GM12864 (cell line): ENCODE data around the gene CALD1.

ENCODE experiments used
- DNase-seq: peaks from one replicate; pipeline ENCODE4 v3.0.0-alpha.2; 2011; ENCODE audit warnings: low read depth
- H3K4me3 ChIP-seq: 2 replicates; pipeline ENCODE4 v1.5.1; 2011; ENCODE audit warnings: mild to moderate bottlenecking, low read depth, low read length, control low read depth
- TF ChIP-seq, protein P1 (sequence below): IDR thresholded peaks from 2 replicates; pipeline ENCODE4 v1.5.1; 2011; ENCODE audit warnings: low read depth, mild to moderate bottlenecking, moderate library complexity, low read length, control low read depth, inconsistent platforms; ENCODE audit errors: missing control alignments

CALD1 gene

DNA sequence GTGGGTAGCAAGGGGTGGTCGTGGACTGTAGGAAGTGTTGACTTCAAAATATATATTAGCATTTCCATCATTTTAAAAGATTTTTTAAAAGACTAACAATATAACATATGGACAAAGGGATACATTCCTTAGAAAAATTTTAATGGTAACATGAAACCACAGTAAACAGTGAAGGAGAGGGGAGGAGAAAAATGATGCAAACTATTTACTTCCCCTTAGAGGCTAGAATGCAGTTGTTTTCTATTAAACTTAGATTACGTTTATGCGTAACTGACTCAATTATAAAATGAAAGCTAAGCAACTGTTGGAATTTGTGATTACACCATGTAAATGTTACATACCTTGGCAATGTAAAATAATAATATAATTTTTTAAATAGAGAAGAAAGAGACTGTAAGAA, 41.3 kb downstream of the CALD1 start:
- DNase-seq: no peak
- TF ChIP-seq, protein P1, sequence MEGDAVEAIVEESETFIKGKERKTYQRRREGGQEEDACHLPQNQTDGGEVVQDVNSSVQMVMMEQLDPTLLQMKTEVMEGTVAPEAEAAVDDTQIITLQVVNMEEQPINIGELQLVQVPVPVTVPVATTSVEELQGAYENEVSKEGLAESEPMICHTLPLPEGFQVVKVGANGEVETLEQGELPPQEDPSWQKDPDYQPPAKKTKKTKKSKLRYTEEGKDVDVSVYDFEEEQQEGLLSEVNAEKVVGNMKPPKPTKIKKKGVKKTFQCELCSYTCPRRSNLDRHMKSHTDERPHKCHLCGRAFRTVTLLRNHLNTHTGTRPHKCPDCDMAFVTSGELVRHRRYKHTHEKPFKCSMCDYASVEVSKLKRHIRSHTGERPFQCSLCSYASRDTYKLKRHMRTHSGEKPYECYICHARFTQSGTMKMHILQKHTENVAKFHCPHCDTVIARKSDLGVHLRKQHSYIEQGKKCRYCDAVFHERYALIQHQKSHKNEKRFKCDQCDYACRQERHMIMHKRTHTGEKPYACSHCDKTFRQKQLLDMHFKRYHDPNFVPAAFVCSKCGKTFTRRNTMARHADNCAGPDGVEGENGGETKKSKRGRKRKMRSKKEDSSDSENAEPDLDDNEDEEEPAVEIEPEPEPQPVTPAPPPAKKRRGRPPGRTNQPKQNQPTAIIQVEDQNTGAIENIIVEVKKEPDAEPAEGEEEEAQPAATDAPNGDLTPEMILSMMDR: no peak
- no peak overlapping the region for H3K4me3 ChIP-seq

DNA sequence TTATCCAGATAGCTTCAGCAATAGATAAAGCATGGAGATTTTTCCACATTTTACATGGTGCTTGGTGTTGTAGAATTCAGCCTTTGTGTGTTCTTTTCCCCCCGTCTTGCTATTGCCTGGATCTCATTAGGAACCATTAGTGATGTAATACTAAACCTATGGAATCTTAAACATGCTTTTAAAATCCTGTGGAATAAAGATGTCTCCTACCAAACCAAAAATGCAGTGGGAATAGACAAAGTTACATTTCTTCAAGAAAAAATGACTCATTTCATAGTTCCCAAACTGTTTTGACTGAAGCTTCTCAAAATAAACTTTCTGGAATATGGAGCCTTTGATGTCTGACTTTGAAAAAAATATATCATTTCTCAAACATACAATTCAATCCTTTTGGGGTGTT, 44.0 kb downstream of the CALD1 start:
- H3K4me3 ChIP-seq: no peak overlapping the region
- no peak for DNase-seq
- TF ChIP-seq, protein P1: no peak

DNA sequence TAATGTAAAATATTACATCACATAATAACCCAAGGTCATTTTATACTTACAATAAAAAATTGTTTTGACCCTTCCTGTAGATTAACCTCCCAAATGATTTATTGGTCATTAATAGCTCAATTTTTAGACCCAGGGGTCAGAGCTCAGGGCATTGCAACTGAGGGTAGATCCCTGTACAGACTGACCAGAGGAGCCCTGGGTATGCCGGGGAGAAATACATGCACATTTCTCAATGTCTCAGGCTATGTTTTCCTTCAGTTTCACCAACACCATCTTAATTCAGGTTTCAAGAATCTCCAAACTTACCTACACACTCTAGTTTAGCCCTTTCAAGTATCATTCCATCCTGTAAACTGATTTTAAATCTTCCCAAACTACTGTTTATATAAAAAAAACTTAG, 46.2 kb downstream of the CALD1 start:
- TF ChIP-seq, protein P1: no peak
- no peak for DNase-seq
- H3K4me3 ChIP-seq: no peak overlapping the region

DNA sequence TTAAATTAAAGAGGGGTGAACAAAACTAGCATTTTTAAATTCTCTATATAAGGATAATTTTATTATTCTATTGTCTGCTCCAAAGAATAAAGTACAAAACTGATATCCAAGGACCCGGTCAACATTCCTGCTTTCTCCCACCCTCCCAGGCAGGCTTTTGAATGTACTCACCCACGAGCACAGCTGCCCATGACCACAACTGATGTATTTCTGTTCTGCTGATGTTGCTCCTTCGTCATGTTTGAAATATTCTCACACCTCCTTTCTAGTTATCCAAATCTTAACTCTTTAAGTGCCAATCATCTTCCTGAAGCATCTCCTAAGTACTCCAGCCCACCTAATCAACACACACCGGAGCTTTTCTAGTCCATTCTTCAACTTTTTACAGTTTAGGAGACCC, 46.7 kb downstream of the CALD1 start:
- DNase-seq: no peak
- TF ChIP-seq, protein P1: no peak
- no peak overlapping the region for H3K4me3 ChIP-seq

DNA sequence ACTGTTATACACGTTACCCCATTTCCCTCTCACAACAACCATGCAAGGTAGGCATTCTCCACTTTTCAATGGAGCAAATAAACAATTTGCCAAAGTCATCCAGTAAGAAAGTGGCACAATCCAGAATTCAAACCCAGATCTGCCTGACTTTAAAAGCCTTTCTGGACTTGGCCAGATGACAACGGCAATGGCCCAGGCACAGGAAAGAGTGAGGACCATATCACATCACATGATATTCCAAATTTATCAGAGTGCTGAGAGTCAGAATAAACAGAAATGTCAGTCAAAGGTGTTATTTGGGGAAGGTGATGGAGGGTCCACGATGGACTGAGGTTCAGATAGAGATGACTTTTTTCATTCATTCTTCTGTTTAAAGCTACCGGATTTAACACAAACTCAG, 48.0 kb downstream of the CALD1 start:
- no peak overlapping the region for H3K4me3 ChIP-seq
- TF ChIP-seq, protein P1: no peak
- DNase-seq: no peak

DNA sequence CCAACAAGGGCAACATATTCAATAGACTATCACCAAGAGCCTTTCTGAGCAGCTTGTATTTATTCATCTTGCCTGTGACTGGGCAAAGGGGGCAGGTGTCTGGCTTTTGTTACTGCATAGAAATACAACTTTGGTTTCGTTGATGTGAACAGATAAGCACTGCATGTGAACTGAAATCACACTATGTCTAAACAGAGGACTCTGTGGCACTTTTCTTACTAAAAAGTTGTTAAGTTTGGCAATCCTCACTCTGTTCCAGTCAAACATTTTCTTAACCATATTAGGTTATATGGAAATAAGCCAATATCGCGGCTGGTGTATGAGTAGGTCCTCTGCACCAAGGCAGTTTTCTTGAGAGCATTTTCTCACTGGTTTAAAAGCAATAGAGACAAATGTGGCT, 48.5 kb downstream of the CALD1 start:
- H3K4me3 ChIP-seq: no peak overlapping the region
- TF ChIP-seq, protein P1: no peak
- DNase-seq: no peak

DNA sequence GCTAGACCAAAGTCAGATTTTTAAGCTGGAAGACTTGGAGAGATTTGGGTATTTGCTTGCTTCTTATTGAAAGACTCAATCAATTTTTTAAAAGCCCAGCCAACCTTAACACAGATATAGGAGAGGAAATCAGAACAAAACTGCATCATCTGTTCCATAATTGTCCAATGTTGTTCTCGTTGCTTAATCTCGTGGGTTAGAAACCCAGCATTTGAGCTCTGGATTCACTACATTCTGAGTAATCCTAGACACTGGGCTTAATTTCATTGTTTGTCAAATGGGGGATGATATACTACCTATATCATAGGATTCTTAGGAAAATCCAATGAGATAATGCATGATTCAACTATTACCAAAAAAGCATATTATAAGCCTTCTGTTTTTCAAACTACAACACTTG, 48.9 kb downstream of the CALD1 start:
- TF ChIP-seq, protein P1: no peak
- no peak overlapping the region for H3K4me3 ChIP-seq
- DNase-seq: no peak
